ENCODE results near the gene KCNJ11. TPM values are rescaled to one million over a fixed set of nuclear protein-coding genes. Genes with fewer than 3 reads are reported as not detected.
A peak's percentile ranks its signal among the peaks of the same experiment; 100 is the strongest.

The KCNJ11 gene
- 10 to 100 TPM in 1 of 5 donors, 1 to 10 TPM in 3, not detected in 1; 1.5 to 22.9 (median 4.7) TPM for total RNA-seq
- polyA plus RNA-seq = 10 to 100 TPM in 1 of 3 donors, 1 to 10 TPM in 2; 7.2 to 14.2 (median 7.7) TPM
- long read RNA-seq, donor 1, partial matches to known transcripts = 0 of 1 reads
- long read RNA-seq, donor 1, other reads (novel, unspliced or antisense) = 0 of 1 reads
- long read RNA-seq, donor 2, partial matches to known transcripts = 0 of 3 reads
- long read RNA-seq, donor 2, other reads (novel, unspliced or antisense) = 0 of 3 reads
- long read RNA-seq, donor 3, transcript KCNJ11-201 (1 exons, 2,801 nt) = major isoform, 6 of 6 reads
- long read RNA-seq, donor 3, partial matches to known transcripts = 0 of 6 reads
- long read RNA-seq, donor 3, other reads (novel, unspliced or antisense) = 0 of 6 reads
- long read RNA-seq, donor 4 = 0 reads
- long read RNA-seq, donor 5, partial matches to known transcripts = 0 of 4 reads
- long read RNA-seq, donor 5, other reads (novel, unspliced or antisense) = 0 of 4 reads
- long read RNA-seq, donor 6, partial matches to known transcripts = 0 of 3 reads
- long read RNA-seq, donor 6, other reads (novel, unspliced or antisense) = 0 of 3 reads
- long read RNA-seq, donor 7, partial matches to known transcripts = 0 of 1 reads
- long read RNA-seq, donor 7, other reads (novel, unspliced or antisense) = 0 of 1 reads
- long read RNA-seq, donor 8, partial matches to known transcripts = 0 of 1 reads
- long read RNA-seq, donor 8, other reads (novel, unspliced or antisense) = 0 of 1 reads
- long read RNA-seq, donor 9, transcript KCNJ11-201 (1 exons, 2,801 nt) = major isoform, 5 of 5 reads
- long read RNA-seq, donor 9, partial matches to known transcripts = 0 of 5 reads
- long read RNA-seq, donor 9, other reads (novel, unspliced or antisense) = 0 of 5 reads
- long read RNA-seq, donor 10 = 0 reads

- Histone ChIP-seq H3K27ac (peak within 1 kb of the TSS; percentile 75 to 92 (median 78)), H3K4me1 (peaks cover 4 to 38% (median 18%) of the 10 kb centered on the region in 4 donors), H3K9me3 (no peaks in the 10 kb centered on the region), H3K36me3 (no peaks in the 10 kb centered on the region), H3K4me3 (peak within 1 kb of the TSS; percentile 51 to 62 (median 60)), H3K27me3 (peaks cover 0 to 15% (median 0%) of the 10 kb centered on the region in 3 donors)
- intact Hi-C loops (cut with DNase I; ENCODE audit: low total_unique reads) = no loop called here
- WGBS, 5 donors = 2 to 7% (median 3%) methylated on average over 25 to 53 of the region's 53 CpGs
- TF ChIP-seq POLR2A (IDR thresholded peaks at IDR 0.05) (no peak), EP300 (IDR thresholded peaks at IDR 0.05) (no peak), CTCF (IDR thresholded peaks at IDR 0.05) (no peak), POLR2AphosphoS5 (IDR thresholded peaks at IDR 0.05) (no peak)
- peak; percentile 35 to 54 for DNase-seq
These were observed at the start of gene KCNJ11 for GRCh38 chr11:17388609-17389210. TSS of gene KCNJ11 (minus strand) at chr11:17388659. CDS start at chr11:17388091, 568 bp downstream.

- Histone ChIP-seq H3K4me1 (peaks cover 0 to 18% (median 7%) of the 10 kb centered on the region in 4 donors), H3K9me3 (no peaks in the 10 kb centered on the region), H3K27ac (no peak overlapping the region), H3K27me3 (peaks cover 0 to 11% (median 0%) of the 10 kb centered on the region in 3 donors), H3K36me3 (no peaks in the 10 kb centered on the region), H3K4me3 (no peak overlapping the region)
- no peak for TF ChIP-seq POLR2AphosphoS5 (IDR thresholded peaks at IDR 0.05)
- no peak for TF ChIP-seq POLR2A (IDR thresholded peaks at IDR 0.05)
- no peak for TF ChIP-seq CTCF (IDR thresholded peaks at IDR 0.05)
- no peak for TF ChIP-seq EP300 (IDR thresholded peaks at IDR 0.05)
- no peak for DNase-seq
- WGBS, 5 donors = 61 to 84% (median 79%) methylated on average over 3 of the region's 3 CpGs
- intact Hi-C loops (cut with DNase I; ENCODE audit: low total_unique reads) = no loop called here
These were observed 48.9 kb upstream of the KCNJ11 start for GRCh38 chr11:17437366-17437765.

- peaks cover 0 to 10% (median 4%) of the 10 kb centered on the region in 4 donors for H3K4me1 ChIP-seq
- TF ChIP-seq POLR2AphosphoS5 (IDR thresholded peaks at IDR 0.05) = no peak
- TF ChIP-seq EP300 (IDR thresholded peaks at IDR 0.05) = no peak
- TF ChIP-seq POLR2A (IDR thresholded peaks at IDR 0.05) = no peak
- TF ChIP-seq CTCF (IDR thresholded peaks at IDR 0.05) = no peak
- intact Hi-C loops (cut with DNase I; ENCODE audit: low total_unique reads) = no loop called here
- no peak overlapping the region for H3K27ac ChIP-seq
- H3K27me3 ChIP-seq = no peaks in the 10 kb centered on the region
- DNase-seq = no peak
- no peaks in the 10 kb centered on the region for H3K9me3 ChIP-seq
- H3K36me3 ChIP-seq = no peaks in the 10 kb centered on the region
- no peak overlapping the region for H3K4me3 ChIP-seq
- WGBS, 5 donors = 70 to 87% (median 81%) methylated on average over 4 of the region's 4 CpGs
These were observed 45.6 kb upstream of the KCNJ11 start for GRCh38 chr11:17434108-17434507.

- no peaks in the 10 kb centered on the region for H3K36me3 ChIP-seq
- peak in 1 of 2 donors; percentile 24 for DNase-seq
- no peak overlapping the region for H3K4me3 ChIP-seq
- TF ChIP-seq POLR2A (IDR thresholded peaks at IDR 0.05) (no peak), EP300 (IDR thresholded peaks at IDR 0.05) (no peak), POLR2AphosphoS5 (IDR thresholded peaks at IDR 0.05) (no peak)
- H3K9me3 ChIP-seq = no peaks in the 10 kb centered on the region
- WGBS, 5 donors = 54 to 78% (median 73%) methylated on average over 7 of the region's 7 CpGs
- H3K4me1 ChIP-seq = peaks cover 0 to 4% (median 0%) of the 10 kb centered on the region in 4 donors
- peaks cover 0 to 3% (median 0%) of the 10 kb centered on the region in 3 donors for H3K27me3 ChIP-seq
- H3K27ac ChIP-seq = no peak overlapping the region
- intact Hi-C loops (cut with DNase I; ENCODE audit: low total_unique reads) = no loop called here
These were observed 43.5 kb upstream of the KCNJ11 start for GRCh38 chr11:17432002-17432401.
